Measurements from ENCODE around the gene FER1L5. TPM values are rescaled to one million over a fixed set of nuclear protein-coding genes. Genes with fewer than 3 reads are reported as not detected.
A peak's percentile ranks its signal among the peaks of the same experiment; 100 is the strongest.

The FER1L5 gene
- total RNA-seq, 1 experiment from 2014 or later: 0.07 TPM

- intact Hi-C loops (cut with micrococcal nuclease; ENCODE audit: unreplicated experiment): no loop called here
- Histone ChIP-seq H3K4me3 (ENCODE audit: low read depth, low read length) (no peak overlapping the region), H3K4me1 (no peaks in the 10 kb centered on the region), H3K27me3 (replicated peaks; ENCODE audit: control insufficient read depth, insufficient read depth, low read length) (no peaks in the 10 kb centered on the region), H3K9me3 (no peaks in the 10 kb centered on the region), H3K36me3 (ENCODE audit: control insufficient read depth, insufficient read depth, low read length) (0 out of 2 replicates have a peak, but pooled peaks cover 1% of the 10 kb centered on the region)
- POLR2A ChIA-PET: interaction anchor here (0.7 kb wide), 1 partner anchor 47 kb away, joined by 7 read pairs; no protein-coding TSS in a partner anchor
- no TSS peak for BruUV-seq (replicated peaks)
- no peaks in the 10 kb centered on the region for H3K27me3 Mint-ChIP-seq (ENCODE audit: insufficient read depth, unreplicated experiment)
- H3K4me1 Mint-ChIP-seq (ENCODE audit: low read depth, unreplicated experiment): peaks cover 12% of the 10 kb centered on the region
- H3K4me3 Mint-ChIP-seq (ENCODE audit: unreplicated experiment): no peak overlapping the region
- DNase-seq: no peak
- H3K9me3 Mint-ChIP-seq (ENCODE audit: unreplicated experiment): no peaks in the 10 kb centered on the region
- CTCF ChIA-PET: no interaction called here
- H3K36me3 Mint-ChIP-seq (ENCODE audit: insufficient read depth, unreplicated experiment): peaks cover 56% of the 10 kb centered on the region
- H3K27ac Mint-ChIP-seq (ENCODE audit: unreplicated experiment): no peak overlapping the region
- no peak for TF ChIP-seq CTCF (IDR thresholded peaks at IDR 0.05; ENCODE audit: insufficient read depth in 1 of 2, low read depth in 1 of 2, low read length in 1 of 2, severe bottlenecking in 1 of 2, unreplicated experiment in 1 of 2)
These were observed 8.9 kb upstream of the FER1L5 start for GRCh38 chr2:96633641-96634040.

- no peak for DNase-seq
- TSS peak; percentile 29 for BruUV-seq (replicated peaks)
- peak overlapping the region; percentile 81 for H3K4me3 Mint-ChIP-seq (ENCODE audit: unreplicated experiment)
- H3K4me1 Mint-ChIP-seq (ENCODE audit: low read depth, unreplicated experiment): peaks cover 12% of the 10 kb centered on the region
- H3K36me3 ChIP-seq (ENCODE audit: control insufficient read depth, insufficient read depth, low read length): no peaks in the 10 kb centered on the region
- intact Hi-C loops (cut with micrococcal nuclease; ENCODE audit: unreplicated experiment): loop anchor here (5.0 kb wide), 1 partner anchor 181 kb away; the partner anchor contains the start of gene CNNM3
- no peaks in the 10 kb centered on the region for H3K4me1 ChIP-seq
- H3K27me3 Mint-ChIP-seq (ENCODE audit: insufficient read depth, unreplicated experiment): no peaks in the 10 kb centered on the region
- peak overlapping the region; percentile 69 for H3K4me3 ChIP-seq (ENCODE audit: low read depth, low read length)
- no peaks in the 10 kb centered on the region for H3K9me3 ChIP-seq
- ChIA-PET POLR2A (interaction anchor here (0.7 to 1.5 kb wide), 2 partner anchors 8 to 85 kb away, joined by 3 to 5 read pairs; no protein-coding TSS in a partner anchor), CTCF (interaction anchor here (1.2 kb wide), 1 partner anchor 32 kb away, joined by 3 read pairs; no protein-coding TSS in a partner anchor)
- H3K9me3 Mint-ChIP-seq (ENCODE audit: unreplicated experiment): no peaks in the 10 kb centered on the region
- H3K27ac Mint-ChIP-seq (ENCODE audit: unreplicated experiment): no peak overlapping the region
- no peak for TF ChIP-seq CTCF (IDR thresholded peaks at IDR 0.05; ENCODE audit: insufficient read depth in 1 of 2, low read depth in 1 of 2, low read length in 1 of 2, severe bottlenecking in 1 of 2, unreplicated experiment in 1 of 2)
- no peaks in the 10 kb centered on the region for H3K27me3 ChIP-seq (replicated peaks; ENCODE audit: control insufficient read depth, insufficient read depth, low read length)
- H3K36me3 Mint-ChIP-seq (ENCODE audit: insufficient read depth, unreplicated experiment): peaks cover 33% of the 10 kb centered on the region
These were observed 5.9 kb upstream of the FER1L5 start for GRCh38 chr2:96636551-96637171.

GRCh38 chr2:96637385-96638143, 5.0 kb upstream of the FER1L5 start:
- CTCF ChIA-PET: interaction anchor here (1.2 kb wide), 1 partner anchor 33 kb away, joined by 3 read pairs; no protein-coding TSS in a partner anchor
- peak overlapping the region; percentile 94 for H3K27ac Mint-ChIP-seq (ENCODE audit: unreplicated experiment)

More at GRCh38 chr2:96637385-96638143, 5.0 kb upstream of the FER1L5 start:
- BruUV-seq (replicated peaks): no TSS peak
- Mint-ChIP-seq H3K9me3 (ENCODE audit: unreplicated experiment) (no peaks in the 10 kb centered on the region), H3K36me3 (ENCODE audit: insufficient read depth, unreplicated experiment) (peaks cover 30% of the 10 kb centered on the region), H3K4me1 (ENCODE audit: low read depth, unreplicated experiment) (peaks cover 12% of the 10 kb centered on the region), H3K27me3 (ENCODE audit: insufficient read depth, unreplicated experiment) (no peaks in the 10 kb centered on the region), H3K4me3 (ENCODE audit: unreplicated experiment) (peak overlapping the region; percentile 81)
- Histone ChIP-seq H3K4me3 (ENCODE audit: low read depth, low read length) (peak overlapping the region; percentile 69), H3K9me3 (no peaks in the 10 kb centered on the region), H3K4me1 (no peaks in the 10 kb centered on the region), H3K27me3 (replicated peaks; ENCODE audit: control insufficient read depth, insufficient read depth, low read length) (no peaks in the 10 kb centered on the region), H3K36me3 (ENCODE audit: control insufficient read depth, insufficient read depth, low read length) (no peaks in the 10 kb centered on the region)
- no peak for TF ChIP-seq CTCF (IDR thresholded peaks at IDR 0.05; ENCODE audit: insufficient read depth in 1 of 2, low read depth in 1 of 2, low read length in 1 of 2, severe bottlenecking in 1 of 2, unreplicated experiment in 1 of 2)
- intact Hi-C loops (cut with micrococcal nuclease; ENCODE audit: unreplicated experiment): loop anchor here (1.0 to 5.0 kb wide), 2 partner anchors 123 to 180 kb away; partner anchors contain the start of genes CNNM3 and CNNM4
- POLR2A ChIA-PET: interaction anchor here (0.6 to 1.5 kb wide), 3 partner anchors 9 to 123 kb away, joined by 3 to 5 read pairs (median 5); no protein-coding TSS in a partner anchor
- peak; percentile 88 to 89 for DNase-seq

All from Caco-2 (cell line).